HG03342 (cell line): ENCODE data around the gene EID1.
"Not testable (repeated sequence)": the region's sequence is repeated elsewhere in the genome, so short reads cannot be mapped to it uniquely, and the experiment has no call there.

ENCODE experiments used
- ATAC-seq: cut with Tn5 transposase; IDR thresholded peaks from one replicate; pipeline ENCODE4 v1.9.1; 2021; ENCODE audit warnings: mild to moderate bottlenecking, moderate library complexity; ENCODE audit not compliant: unreplicated experiment

The EID1 gene

GRCh38 chr15:48905216-48905615, 27.3 kb downstream of the EID1 start:
- ATAC-seq: no peak

DNA sequence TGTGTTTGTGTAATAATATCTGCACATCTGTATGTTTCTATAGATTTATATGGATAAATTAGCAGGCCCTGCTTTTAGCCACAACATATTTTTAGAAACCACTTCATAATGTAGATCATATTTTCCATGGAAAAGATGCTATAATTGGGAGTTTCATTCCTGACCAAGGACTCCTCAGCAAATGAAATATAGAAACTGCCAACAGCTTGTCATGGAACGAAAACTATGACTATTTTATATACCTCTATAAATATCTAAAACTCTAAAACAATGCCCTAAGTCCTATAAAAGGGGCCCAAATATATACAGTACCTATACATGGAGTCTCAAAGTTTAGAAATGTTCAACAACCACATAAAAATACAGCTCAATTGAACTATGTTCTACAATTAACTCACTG, 27.9 kb downstream of the EID1 start:
- no peak for ATAC-seq

GRCh38 chr15:48909313-48909712, 31.4 kb downstream of the EID1 start:
- not testable (repeated sequence) for ATAC-seq

DNA sequence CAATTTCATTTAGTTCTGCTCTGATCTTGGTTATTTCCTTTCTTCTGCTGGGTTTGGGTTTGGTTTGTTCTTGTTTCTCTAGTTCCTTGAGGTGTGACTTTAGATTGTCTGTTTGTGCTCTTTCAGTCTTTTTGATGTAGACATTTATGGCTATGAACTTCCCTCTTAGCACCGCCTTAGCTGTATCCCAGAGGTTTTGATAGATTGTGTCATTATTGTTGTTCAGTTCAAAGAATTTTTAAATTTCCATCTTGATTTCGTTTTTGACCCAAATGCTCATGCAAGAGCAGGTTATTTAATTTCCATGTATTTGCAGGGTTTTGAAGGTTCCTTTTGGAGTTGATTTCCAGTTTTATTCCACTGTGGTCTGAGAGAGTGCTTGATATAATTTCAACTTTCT, 32.6 kb downstream of the EID1 start:
- not testable (repeated sequence) for ATAC-seq

DNA sequence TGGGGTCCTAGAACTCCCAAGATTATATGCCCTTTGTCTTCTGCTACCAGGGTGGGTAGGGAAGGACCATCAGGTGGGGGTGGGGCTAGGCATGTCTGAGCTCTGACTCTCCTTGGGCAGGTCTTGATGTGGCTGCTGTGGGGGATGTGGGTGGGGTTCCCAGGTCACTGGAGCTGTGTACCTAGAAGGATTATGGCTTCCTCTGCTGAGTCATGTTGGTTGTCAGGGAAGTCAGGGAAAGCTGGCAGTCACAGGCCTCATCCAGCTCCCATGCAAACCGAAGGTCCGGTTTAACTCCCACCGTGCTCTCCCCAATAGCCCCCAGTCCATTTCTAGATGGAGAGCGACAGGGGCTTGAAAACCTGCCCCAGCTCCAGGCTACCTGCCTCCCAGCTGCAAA, 35.2 kb downstream of the EID1 start:
- no peak for ATAC-seq

GRCh38 chr15:48914717-48915116, 36.8 kb downstream of the EID1 start:
- ATAC-seq: no peak

GRCh38 chr15:48915861-48916260, 37.9 kb downstream of the EID1 start:
- ATAC-seq: no peak

GRCh38 chr15:48916721-48917120, 38.8 kb downstream of the EID1 start:
- no peak for ATAC-seq

- no peak for ATAC-seq
Measured at GRCh38 chr15:48922046-48922445, 44.1 kb downstream of the EID1 start.

DNA sequence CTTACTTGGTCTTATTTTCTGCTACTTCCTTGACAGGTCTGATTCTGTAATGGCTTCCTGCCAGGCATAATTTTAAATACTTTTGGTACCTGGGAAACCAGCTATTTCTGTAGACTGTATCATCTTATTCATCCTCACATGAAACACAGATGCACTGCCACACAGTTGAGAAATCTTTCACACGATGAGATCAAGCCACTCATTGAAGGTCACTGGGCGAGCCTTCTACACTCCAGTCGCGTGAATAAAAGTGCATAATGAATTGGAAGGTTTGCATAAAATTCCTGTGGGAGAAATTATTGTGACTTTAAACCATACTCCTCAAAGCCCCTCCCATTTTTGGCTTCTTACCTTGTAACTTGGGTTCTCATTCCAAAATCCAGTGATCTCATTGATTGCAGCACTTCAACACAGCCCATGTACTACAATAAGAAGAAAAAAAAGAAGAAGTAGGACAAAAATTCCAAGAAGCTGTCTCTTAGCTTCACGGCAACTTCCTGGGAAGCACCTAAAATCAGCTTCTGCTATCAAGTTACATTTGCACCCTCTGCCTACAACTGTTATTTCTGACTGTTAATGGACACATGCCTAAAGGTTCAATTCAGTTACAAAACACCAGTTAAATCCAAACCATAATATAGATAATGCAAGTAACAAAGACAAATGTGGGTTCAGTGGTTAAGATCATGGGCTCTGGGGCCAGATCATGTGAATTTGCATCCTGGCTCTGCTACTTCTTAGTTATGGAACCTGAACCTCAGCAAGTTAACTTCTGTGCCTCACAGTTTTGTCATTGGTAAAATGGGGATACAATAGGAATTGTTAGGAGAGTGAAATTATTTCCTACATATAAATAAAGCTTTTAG, 46.8 kb downstream of the EID1 start:
- no peak for ATAC-seq

DNA sequence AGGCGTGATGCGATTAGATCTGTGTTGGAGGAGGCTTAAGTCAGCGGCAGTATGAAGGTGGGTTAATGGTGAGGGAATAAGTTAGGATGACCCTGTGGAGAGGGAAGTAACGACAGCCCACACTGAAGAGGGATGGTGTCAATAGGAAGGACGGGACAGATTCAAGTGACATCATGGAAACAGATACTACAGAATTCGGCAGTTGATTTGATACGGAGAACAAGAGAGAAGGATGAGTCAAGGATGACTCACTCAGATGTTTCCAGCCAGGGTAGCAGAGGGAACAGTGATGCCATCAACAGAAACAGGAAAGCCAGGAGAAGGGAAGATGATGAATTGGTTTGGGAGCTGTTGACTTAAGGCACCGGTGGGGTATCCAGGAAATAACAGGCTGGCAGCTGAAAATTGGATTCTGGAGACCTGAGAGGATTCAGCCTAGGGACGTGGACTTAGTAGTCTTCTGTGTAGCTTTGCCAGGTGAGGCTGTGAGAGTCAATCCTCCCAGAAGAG, 47.8 kb downstream of the EID1 start:
- no peak for ATAC-seq

GRCh38 chr15:48928877-48929538, 51.1 kb downstream of the EID1 start:
- no peak for ATAC-seq

GRCh38 chr15:48929661-48930060, 51.7 kb downstream of the EID1 start:
- no peak for ATAC-seq
